ENCODE measurements around the gene DIAPH3.

DIAPH3 gene

GRCh38 chr13:59706101-59706976 lies 457.4 kb downstream of the DIAPH3 start:
- no peak for DNase-seq

GRCh38 chr13:59702269-59702668 lies 461.5 kb downstream of the DIAPH3 start:
- DNase-seq: no peak

DNA sequence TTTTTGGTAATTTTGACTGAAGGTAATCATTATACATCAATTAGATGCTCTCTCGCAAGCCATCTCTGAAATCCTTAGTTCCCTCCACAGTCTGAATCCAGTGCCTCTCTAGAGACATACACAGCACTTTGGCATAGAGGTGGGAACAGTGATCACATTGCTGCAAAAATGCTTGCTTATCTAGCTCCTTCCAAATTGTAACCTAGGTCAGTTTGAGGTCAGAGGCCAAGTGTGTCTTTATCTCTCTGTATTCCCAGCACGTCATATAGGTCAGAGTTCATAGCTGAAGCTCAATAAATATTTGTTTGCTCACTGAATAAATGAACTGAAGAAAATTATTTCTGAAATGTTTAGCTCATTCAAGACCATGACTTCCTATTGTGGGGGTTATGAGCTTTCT lies 462.5 kb downstream of the DIAPH3 start:
- no peak for DNase-seq

DNA sequence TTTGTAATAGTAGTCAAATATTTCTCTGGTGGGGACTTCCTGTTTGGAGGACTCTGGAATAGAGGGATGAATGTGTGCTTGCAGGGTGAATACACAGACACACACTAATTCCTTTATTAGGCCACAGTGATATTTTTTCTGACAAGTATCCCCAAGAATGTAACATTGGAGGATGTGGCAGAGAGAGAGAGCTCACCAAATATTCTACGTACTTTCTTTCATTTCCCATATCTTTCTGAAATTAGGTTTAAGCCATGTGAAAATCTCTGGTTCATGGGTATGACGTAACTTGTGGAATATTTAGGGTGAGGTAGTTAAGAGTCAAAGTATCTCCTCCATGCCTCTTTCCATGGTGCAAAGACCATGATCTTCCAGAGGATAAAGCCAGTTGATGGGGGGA lies 463.4 kb downstream of the DIAPH3 start:
- no peak for DNase-seq

- no peak for DNase-seq
These were observed 467.5 kb downstream of the DIAPH3 start for GRCh38 chr13:59696271-59696670.

GRCh38 chr13:59691501-59692066 lies 472.1 kb downstream of the DIAPH3 start:
- no peak for DNase-seq

GRCh38 chr13:59690857-59691500 lies 472.7 kb downstream of the DIAPH3 start:
- no peak for DNase-seq

- no peak for DNase-seq
These were observed 474.7 kb downstream of the DIAPH3 start for GRCh38 chr13:59689057-59689456.

DNA sequence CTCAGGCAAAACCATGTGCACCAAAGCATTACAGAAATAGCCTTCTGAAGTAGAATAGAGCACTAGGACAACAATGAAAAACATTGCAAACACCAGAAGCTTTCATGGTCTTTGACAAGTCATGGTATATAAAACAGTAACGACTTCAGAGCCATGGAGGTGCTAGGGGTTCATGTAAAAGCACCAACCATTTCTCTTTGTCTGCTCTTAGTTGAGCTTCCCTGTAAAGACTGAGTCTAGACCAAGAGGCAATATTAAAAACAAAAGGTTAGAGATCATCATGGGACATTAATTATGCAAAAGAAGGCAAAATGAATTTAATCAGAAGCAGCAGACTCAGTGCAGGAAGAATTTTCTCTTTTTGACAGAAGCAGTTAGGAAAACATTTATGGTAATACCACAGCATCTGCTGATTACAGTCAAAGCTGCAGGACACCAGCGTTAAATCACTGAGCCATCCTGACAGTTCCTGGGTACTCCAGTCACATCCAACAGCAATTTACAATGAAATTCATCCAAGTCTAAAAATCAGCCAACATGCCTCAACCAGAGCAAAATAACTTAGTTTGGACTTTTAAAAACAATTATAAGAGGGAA lies 476.8 kb downstream of the DIAPH3 start:
- DNase-seq: no peak

DNA sequence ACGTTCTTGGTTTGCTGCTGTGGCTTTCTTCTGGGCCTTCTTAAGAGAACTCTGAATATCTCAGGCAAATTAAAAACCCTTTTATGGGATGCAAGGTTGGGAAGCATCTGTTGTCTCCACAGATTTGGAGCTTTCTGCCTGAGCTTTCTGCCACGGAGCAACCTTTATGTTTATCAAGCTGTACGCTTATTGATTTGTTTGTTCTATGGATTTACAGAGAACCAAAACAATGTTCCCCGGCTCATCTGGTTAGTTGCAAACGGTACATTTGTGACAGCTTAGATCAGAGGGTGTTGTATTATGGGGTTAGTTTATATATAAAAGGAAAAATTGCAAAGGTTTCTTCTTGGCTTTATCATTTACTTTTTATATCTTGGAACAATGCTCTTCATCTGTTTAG lies 479.6 kb downstream of the DIAPH3 start:
- no peak for DNase-seq

- no peak for DNase-seq
These were observed 482.0 kb downstream of the DIAPH3 start for GRCh38 chr13:59681636-59682311.

DNA sequence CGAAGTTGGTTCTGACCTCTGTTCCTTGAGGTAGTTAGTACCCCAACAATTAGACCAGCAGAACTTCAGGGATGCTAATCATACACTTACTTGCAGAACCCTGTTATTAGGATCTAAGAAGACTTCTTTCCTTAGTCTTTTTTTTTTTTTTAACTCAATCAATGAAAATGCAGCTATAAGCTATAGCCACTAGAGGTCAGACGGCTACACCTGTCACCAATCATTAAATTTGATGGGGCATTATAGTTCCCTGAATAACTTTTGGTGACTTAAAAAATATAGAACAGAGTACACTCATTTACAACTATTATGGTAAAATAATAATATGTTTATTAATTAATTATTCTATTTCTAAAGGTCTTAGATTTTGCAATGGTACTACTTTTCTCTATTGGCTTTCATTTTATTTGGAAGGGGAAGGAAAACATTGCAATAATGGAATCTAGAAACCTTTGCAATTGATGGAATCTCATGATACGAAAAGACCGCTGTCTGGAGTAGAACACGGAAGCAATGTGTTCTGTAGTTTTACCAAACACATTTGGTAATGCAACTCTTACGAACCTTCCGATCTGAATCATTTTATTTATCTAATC lies 483.2 kb downstream of the DIAPH3 start:
- DNase-seq: no peak

- DNase-seq: no peak
These were observed 484.5 kb downstream of the DIAPH3 start for GRCh38 chr13:59679254-59679653.

DNA sequence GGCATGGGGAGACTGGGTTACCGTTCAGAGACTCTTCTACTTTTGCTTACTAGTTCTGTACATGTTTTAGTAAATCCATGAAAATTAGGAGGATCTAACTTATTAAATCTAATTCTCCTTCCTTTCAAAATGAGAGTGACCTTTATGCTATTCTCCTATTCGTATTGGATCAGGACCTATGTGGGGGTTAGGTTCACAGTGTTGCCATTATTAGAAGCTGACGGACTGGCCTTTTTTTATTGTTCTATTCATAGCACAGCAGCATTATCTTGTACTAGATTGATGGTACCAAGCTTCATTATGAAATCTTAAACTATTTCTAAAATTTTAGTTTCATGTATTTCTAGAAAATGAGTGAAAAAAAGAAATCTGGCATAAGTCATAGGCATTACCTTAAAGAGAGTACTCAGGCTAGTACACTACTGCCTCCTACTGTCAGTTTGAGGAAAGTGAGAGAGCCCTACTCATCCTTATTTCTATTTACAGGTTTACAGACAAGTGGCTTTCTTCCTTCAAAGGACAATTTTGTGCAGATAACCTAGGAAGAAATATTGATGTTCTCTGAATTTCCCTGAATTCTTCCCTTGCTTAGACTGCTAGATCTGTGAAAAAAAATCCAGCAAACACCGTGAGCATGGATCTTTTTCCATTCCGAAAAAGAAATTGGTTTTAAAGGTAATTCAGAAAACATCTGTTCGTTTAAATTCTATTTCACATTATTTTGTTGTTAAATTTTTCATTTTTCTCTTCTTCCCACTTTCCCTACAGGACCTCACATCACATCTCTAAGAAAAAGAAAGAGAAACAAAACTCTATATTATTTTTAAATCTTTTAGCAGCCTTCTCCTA lies 485.5 kb downstream of the DIAPH3 start:
- no peak for DNase-seq

- DNase-seq: no peak
These were observed 486.3 kb downstream of the DIAPH3 start for GRCh38 chr13:59677430-59677829.

GRCh38 chr13:59674616-59675015 lies 489.1 kb downstream of the DIAPH3 start:
- DNase-seq: no peak

- DNase-seq: no peak
These were observed 490.4 kb downstream of the DIAPH3 start for GRCh38 chr13:59673286-59673685.

DNA sequence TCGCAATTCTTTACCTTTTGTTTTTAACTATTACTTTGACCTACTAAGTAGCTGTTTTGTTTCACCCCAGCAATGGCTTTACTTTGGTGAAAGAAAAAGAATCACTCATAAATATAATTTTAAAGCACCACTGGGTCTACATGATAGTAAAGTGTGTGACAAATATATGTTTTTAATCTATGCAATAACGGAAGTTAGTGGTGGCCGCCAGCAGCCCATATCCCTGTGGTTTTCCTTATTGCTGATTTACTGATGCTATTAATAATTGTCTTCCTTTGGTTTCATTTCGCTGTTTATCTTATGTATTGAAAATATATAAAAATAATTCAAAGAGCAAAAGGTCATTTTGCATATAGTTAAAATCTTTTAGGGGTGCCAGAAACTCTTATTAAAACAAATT lies 491.3 kb downstream of the DIAPH3 start:
- no peak for DNase-seq

GRCh38 chr13:59671881-59672280 lies 491.8 kb downstream of the DIAPH3 start:
- no peak for DNase-seq

- no peak for DNase-seq
These were observed 497.2 kb downstream of the DIAPH3 start for GRCh38 chr13:59666504-59666903.

DNA sequence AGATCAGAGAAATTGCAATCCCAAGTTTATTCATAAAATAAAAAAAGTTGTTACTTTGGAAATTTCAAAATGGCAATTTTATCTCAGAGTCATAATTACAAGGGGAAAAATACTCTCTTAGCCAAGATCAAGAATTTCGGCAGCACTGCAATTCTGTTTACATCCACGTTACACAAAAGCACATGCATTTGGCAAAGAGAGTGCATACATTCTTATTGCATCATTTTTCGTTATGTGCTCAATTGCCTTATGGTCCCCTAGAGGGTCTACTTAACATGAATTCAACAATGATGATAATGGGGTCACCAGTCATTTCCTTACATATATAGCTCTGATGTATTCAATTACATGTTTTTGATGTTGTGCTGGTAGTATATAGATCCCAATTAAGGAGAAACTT lies 498.0 kb downstream of the DIAPH3 start:
- no peak for DNase-seq

DNA sequence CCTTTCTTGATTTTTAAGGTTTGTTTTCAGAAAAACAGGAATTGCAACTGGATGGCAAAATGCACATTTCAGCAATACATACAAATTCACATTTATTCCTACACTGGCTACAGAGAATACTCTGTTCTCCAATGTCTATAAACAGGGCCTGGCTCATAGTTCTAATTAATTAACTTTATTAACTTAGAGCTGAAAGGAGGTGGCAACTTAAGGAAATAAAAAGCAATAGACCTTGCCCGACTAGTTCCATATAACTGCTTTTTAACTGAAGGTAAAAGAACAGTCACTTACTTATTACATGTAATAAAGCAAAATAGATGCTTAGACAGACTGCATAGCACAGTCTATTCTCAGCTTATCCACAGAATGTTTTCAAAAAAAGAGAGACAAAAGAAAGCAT lies 498.5 kb downstream of the DIAPH3 start:
- no peak for DNase-seq
